ENCODE data around the gene PLCD1. TPM values are rescaled to one million over a fixed set of nuclear protein-coding genes. Genes with fewer than 3 reads are reported as not detected.
A peak's percentile ranks its signal among the peaks of the same experiment; 100 is the strongest.

The PLCD1 gene
- total and polyA plus RNA-seq, 12 donors: 9.7 to 97.3 (median 29.2) TPM

GRCh38 chr3:38046027-38046426, 16.6 kb upstream of the PLCD1 start:
- WGBS, 4 donors: 83 to 96% (median 93%) methylated on average over 4 of the region's 4 CpGs
- H3K9me3 ChIP-seq (replicated peaks in 1 of 3): no peaks in the 10 kb centered on the region
- no peaks in the 10 kb centered on the region for H3K36me3 ChIP-seq (replicated peaks in 1 of 2)
- peaks cover 10 to 27% of the 10 kb centered on the region in 2 donors for H3K4me1 ChIP-seq (replicated peaks in 1 of 2)
- TF ChIP-seq CTCF (IDR thresholded peaks at IDR 0.05): no peak
- no peak for TF ChIP-seq POLR2A (IDR thresholded peaks at IDR 0.05)
- DNase-seq: no peak
- H3K27ac ChIP-seq: no peak overlapping the region
- H3K4me3 ChIP-seq: no peak overlapping the region
- intact Hi-C loops (cut with DNase I): no loop called here
- no peaks in the 10 kb centered on the region for H3K27me3 ChIP-seq

DNA sequence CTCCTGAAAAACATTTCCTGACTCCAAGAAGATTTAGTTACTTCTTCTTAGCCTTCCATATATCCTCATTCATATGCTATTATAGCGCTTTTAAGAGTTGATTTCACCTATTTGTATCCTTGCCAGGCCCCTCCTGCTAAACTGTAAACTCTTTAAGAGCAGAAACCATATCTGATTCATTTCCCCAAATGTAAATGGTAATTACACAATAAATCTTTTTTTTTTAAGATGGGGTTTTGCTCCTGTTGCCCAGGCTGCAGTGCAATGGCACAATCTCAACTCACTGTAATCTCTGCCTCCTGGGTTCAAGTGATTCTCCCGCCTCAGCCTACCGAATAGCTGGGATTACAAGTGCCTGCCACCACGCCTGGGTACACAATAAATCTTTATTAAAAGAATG, 14.0 kb upstream of the PLCD1 start:
- Histone ChIP-seq H3K36me3 (replicated peaks in 1 of 2) (no peaks in the 10 kb centered on the region), H3K4me3 (no peak overlapping the region), H3K9me3 (replicated peaks in 1 of 3) (no peaks in the 10 kb centered on the region), H3K27me3 (no peaks in the 10 kb centered on the region), H3K27ac (no peak overlapping the region), H3K4me1 (replicated peaks in 1 of 2) (peaks cover 0 to 11% of the 10 kb centered on the region in 2 donors)
- TF ChIP-seq CTCF (IDR thresholded peaks at IDR 0.05): no peak
- no peak for TF ChIP-seq POLR2A (IDR thresholded peaks at IDR 0.05)
- WGBS, 4 donors: 79 to 93% (median 87%) methylated on average over 4 of the region's 4 CpGs
- DNase-seq: no peak
- intact Hi-C loops (cut with DNase I): no loop called here

- 86 to 92% (median 88%) methylated on average over 5 of the region's 5 CpGs for WGBS, 4 donors
- DNase-seq: no peak
Observed at GRCh38 chr3:38040401-38040800, 11.0 kb upstream of the PLCD1 start.

DNA sequence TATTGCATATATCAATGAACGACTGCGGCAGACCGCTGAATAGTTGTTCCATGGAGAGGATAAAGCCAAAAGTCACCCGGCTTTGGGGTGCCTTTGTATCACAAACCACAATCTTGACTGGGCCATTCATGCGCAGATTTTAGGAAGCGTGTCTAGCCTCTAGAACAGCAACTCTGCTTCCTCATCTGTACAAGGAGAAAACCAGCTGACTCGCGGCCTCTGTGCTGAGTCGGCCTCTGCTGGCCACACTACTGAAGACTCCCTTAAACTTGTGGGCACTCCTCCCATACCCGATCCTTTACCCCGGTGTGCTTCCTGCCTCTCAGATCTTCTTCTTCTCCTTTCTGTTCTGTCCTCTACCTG, 10.4 kb upstream of the PLCD1 start:
- Histone ChIP-seq H3K36me3 (replicated peaks in 1 of 2) (no peaks in the 10 kb centered on the region), H3K27me3 (no peaks in the 10 kb centered on the region), H3K4me3 (peak overlapping the region in 1 of 4 donors; percentile 51), H3K4me1 (replicated peaks in 1 of 2) (no peaks in the 10 kb centered on the region), H3K9me3 (replicated peaks in 1 of 3) (no peaks in the 10 kb centered on the region), H3K27ac (no peak overlapping the region)
- peak in 6 of 7 donors; percentile 41 to 76 (median 56) for DNase-seq
- TF ChIP-seq POLR2A (IDR thresholded peaks at IDR 0.05) (no peak), CTCF (IDR thresholded peaks at IDR 0.05) (no peak)
- 47 to 64% (median 60%) methylated on average over 11 of the region's 11 CpGs for WGBS, 4 donors
- intact Hi-C loops (cut with DNase I): no loop called here

More at GRCh38 chr3:38040401-38040800, 11.0 kb upstream of the PLCD1 start:
- Histone ChIP-seq H3K9me3 (replicated peaks in 1 of 3) (no peaks in the 10 kb centered on the region), H3K4me1 (replicated peaks in 1 of 2) (no peaks in the 10 kb centered on the region), H3K4me3 (no peak overlapping the region), H3K27ac (no peak overlapping the region), H3K27me3 (no peaks in the 10 kb centered on the region), H3K36me3 (replicated peaks in 1 of 2) (no peaks in the 10 kb centered on the region)
- intact Hi-C loops (cut with DNase I): no loop called here
- TF ChIP-seq CTCF (IDR thresholded peaks at IDR 0.05) (no peak), POLR2A (IDR thresholded peaks at IDR 0.05) (no peak)
